NCI-H2171 treated with DMSO at 0.1 percent for 48 hours (cell line): ENCODE data around the gene ARHGAP23.
"Not testable (repeated sequence)": the region's sequence is repeated elsewhere in the genome, so short reads cannot be mapped to it uniquely, and the experiment has no call there.

Experiments used
- DNase-seq: peaks from one replicate; lab custom pipeline; 2025; lab: John Stamatoyannopoulos, UW

The ARHGAP23 gene

DNA sequence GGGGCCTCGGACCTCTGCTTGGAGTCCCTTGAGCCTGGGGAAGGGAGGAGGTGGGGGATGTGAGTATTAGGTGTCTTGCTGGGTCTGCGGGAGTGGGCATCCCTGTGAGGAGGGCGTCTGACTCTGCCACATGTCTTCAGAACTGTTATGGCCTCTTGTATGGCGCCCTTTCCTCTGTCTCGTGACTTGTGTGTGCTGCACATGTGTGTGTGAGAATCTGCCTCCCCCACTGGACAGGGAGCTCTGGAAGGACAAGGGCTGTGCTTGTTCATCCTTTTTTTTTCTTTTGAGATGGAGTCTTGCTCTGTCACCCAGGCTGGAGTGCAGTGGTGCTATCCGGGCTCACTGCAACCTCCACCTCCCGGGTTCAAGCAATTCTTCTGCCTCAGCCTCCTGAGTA lies 33.4 kb downstream of the ARHGAP23 start:
- DNase-seq: no peak

GRCh38 chr17:38463451-38463858 lies 35.2 kb downstream of the ARHGAP23 start:
- DNase-seq: no peak

DNA sequence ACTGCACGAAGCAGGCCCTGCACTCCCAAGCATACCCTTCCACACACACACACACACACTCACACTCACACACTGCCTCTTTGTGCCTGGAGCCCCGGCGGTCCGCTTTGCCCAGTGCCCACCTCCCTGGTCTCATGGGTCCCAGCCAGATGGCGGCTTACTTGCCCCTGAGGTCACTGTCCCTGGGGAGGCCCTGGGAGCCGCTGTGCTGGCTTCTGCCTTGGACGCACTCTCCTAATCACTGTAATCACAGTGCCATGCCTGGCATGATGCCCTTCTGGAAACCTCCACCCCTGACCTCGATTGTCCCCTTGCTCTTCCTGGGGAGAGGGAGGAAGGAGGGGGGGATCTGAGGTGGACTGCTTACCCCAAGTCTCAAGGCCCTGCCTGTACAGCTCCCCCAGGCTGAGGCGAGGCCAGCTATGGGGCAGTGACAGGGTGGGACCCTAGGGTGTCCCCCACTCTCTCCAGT lies 36.0 kb downstream of the ARHGAP23 start:
- DNase-seq: peak; percentile 38

- DNase-seq: peak; percentile 72
Observed at GRCh38 chr17:38464723-38465390, 36.6 kb downstream of the ARHGAP23 start.

- DNase-seq: no peak
Observed at GRCh38 chr17:38465391-38466345, 37.4 kb downstream of the ARHGAP23 start.

DNA sequence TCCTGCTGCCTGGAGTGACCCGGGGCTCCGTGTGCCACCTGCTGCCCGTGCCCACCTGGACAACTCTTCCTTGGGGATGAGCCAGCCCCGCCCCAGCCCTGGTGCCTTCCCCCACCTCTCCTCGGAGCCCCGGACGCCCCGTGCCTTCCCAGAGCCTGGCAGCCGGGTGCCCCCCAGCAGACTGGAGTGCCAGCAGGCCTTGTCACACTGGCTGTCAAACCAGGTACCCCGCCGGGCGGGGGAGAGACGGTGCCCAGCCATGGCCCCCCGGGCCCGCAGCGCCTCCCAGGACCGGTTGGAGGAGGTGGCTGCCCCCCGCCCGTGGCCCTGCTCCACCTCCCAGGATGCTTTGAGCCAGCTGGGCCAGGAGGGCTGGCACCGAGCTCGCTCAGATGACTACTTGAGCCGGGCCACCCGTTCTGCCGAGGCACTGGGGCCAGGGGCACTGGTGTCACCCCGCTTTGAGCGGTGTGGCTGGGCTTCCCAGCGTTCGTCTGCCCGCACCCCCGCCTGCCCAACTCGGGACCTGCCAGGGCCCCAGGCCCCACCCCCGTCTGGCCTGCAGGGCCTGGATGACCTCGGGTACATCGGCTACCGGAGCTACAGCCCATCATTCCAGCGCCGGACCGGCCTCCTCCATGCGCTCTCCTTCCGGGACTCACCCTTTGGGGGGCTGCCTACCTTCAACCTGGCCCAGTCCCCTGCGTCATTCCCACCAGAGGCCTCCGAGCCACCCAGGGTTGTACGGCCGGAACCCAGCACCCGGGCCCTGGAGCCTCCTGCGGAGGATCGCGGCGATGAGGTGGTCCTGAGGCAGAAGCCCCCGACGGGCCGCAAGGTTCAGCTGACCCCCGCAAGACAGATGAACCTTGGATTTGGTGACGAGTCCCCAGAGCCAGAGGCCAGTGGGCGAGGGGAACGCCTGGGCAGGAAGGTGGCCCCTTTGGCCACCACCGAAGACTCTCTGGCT lies 38.4 kb downstream of the ARHGAP23 start:
- DNase-seq: no peak

DNA sequence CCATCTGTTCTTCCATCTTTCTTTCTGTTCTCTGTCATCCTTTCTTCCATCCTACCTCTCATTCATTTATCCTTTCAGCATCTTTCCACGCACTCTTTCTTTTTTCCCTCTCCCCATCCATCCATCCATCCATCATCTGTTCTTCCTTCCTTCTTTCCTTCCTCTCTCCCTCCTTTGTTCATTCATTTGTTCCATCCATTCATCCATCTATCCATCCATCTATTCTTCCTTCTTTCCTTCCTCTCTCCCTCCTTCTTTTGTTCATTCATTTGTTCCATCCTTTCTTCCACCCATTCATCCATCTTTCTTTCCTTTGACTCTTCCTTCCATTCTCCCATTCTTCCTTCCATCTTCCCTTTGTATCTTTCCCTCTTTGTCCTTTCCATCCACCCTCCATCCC lies 39.2 kb downstream of the ARHGAP23 start:
- DNase-seq: no peak

GRCh38 chr17:38469875-38470274 lies 41.6 kb downstream of the ARHGAP23 start:
- DNase-seq: no peak

GRCh38 chr17:38471253-38471652 lies 43.0 kb downstream of the ARHGAP23 start:
- DNase-seq: not testable (repeated sequence)

DNA sequence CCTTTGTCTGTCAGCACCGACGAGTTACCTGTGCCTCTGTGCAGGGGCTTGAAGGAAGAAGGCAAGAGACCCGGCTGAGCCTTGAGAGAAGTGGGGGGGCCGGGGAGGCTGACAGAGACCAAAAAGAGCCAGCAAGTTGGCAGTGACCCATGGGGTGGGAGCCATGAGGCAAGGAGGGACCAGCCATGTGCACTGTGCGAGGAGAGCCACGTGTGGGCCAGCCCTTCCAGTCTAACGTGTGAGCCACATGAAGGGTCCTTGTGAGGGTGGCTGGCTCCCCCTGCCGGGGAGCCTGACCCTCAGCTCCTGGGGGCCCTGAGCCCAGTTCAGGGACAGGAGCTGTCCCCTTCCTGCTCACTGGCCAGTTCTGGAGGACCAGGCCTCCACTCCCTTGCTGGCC lies 46.4 kb downstream of the ARHGAP23 start:
- DNase-seq: not testable (repeated sequence)

- no peak for DNase-seq
Observed at GRCh38 chr17:38476549-38476948, 48.3 kb downstream of the ARHGAP23 start.

DNA sequence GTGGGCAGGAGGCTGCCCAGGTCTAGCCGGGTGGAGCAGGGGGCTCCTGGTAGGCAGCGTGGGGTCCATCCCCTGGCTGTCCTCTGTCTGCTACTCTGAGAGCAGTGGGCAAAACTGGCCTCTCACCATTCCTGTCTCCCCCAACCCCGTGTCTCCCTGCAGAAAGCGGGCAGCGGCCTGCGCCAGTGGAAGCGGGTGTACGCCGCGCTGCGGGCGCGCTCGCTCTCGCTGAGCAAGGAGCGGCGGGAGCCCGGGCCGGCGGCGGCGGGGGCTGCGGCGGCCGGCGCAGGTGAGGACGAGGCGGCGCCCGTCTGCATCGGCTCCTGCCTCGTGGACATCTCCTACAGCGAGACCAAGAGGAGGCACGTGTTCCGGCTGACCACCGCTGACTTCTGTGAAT lies 49.2 kb downstream of the ARHGAP23 start:
- DNase-seq: not testable (repeated sequence)

DNA sequence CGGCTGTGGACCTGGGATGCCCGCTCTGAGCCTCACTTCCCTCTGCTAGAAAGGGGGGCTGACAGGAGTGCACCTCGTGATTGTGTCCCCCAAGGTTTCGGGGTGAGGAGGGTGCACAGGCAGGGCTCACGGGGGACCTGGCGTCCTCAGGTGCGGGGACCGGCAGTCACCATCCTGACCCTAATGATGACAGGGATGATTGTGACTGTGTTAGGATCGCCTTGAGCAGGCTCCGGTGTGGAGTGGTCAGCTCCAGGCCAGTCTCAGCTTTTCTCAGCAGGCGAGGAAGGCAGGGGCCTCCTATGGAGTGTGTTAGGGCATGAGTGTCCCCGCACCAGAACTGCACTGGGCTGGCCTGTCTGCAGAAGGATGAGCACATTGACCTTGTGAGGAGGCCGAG lies 49.7 kb downstream of the ARHGAP23 start:
- not testable (repeated sequence) for DNase-seq

DNA sequence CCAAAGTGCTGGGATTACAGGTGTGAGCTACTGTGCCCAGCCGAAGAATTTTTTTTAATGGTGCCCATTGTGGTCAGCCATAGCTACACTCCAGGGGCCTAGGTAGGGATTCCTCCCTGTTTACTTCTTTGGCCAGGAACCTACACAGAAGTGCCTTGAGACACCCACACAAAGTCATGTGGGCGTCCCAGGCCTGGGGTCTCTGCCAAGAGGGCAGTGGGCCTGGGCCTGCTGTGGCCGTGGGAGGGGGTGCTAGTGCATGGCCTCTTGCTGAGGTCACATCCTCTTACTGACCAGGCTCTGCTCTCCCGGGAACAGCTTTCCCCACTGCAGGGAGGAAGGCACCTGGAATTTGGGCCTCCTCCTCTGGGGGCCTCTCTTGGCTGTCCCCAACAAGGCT lies 50.4 kb downstream of the ARHGAP23 start:
- not testable (repeated sequence) for DNase-seq

DNA sequence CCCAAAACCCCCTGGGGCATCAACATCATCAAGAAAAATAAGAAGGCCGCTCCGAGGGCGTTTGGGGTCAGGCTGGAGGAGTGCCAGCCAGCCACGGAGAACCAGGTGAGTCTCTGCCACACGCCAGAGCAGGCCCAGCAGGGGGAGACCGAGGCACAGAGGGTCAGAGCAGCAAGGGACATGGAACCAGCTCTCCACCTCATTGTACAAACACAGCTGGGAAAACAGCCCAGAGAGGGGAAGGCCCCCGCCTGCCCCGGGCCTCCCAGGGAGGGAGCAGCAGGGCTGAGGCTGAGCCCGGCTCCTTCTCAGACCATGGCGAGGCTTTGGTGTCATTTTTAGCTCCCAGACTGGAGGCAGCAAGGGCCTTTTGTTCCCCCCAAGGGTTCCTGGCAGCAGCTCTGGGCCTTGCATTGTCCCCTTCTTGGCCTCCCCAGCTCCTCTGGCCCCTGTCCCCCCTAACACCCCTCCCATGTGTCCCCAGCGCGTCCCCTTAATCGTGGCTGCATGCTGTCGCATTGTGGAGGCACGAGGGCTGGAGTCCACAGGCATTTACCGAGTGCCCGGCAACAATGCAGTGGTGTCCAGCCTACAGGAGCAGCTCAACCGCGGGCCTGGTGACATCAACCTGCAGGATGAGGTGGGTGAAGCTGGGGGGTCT lies 53.9 kb downstream of the ARHGAP23 start:
- DNase-seq: not testable (repeated sequence)

DNA sequence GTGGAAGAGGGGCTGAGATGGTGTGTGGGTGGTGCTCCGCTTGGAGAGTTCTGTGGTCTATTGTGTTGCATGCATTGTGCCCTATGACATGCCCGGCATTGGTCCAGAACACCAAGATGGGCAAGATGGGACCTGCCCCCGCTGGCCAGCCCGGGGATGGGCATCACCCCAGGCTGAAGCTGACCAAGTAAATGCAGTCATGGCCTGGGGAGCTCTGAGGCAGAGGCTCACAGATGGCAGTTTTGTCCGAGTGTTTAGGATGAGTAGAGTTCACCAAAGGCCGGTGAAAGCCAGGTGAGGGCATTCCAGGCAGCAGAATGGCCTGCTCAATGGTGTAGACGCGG lies 54.4 kb downstream of the ARHGAP23 start:
- not testable (repeated sequence) for DNase-seq

GRCh38 chr17:38484242-38485145 lies 56.2 kb downstream of the ARHGAP23 start:
- DNase-seq: peak; percentile 45

DNA sequence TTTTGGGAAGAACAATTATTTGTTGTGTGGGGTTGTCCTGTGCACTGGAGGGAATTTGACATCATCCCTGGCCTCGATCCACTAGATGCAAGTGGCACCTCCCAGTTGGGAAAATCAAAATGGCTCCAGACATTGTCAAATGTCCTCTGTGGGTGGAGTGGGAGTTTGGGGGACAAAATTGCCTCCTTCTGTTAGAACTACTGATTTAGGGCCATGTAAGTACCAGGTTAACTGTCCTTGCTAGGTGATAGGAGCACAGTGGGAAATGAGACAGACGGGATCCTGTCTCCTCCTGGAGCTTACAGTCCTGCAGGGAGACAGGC lies 56.8 kb downstream of the ARHGAP23 start:
- no peak for DNase-seq

DNA sequence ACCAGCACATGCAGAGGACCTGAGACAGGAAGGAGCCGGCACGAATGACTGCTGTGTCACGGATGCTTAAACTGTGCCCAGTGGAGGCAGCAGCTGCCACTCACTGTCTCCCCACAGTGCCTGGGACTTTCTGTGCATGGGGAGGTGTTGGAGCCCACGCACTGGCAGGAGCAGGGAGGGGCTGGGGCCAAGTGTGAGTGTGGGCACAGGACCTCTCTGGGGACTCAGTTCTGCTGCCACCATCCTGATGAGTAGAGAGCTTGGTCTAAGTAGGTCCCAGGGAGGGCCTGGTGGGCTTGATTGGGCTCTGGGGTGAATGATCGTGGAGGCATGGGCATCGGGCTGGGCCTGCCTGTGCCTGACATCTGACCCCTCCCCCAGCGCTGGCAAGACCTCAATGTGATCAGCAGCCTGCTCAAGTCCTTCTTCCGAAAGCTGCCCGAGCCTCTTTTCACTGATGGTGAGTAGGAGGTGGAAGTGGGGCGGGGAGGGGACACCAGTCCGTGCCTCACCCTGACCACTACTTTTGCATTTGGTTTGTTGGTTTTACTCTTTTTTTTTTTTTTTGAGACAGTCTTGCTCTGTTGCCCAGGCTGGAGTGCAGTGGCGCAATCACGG lies 57.5 kb downstream of the ARHGAP23 start:
- not testable (repeated sequence) for DNase-seq

DNA sequence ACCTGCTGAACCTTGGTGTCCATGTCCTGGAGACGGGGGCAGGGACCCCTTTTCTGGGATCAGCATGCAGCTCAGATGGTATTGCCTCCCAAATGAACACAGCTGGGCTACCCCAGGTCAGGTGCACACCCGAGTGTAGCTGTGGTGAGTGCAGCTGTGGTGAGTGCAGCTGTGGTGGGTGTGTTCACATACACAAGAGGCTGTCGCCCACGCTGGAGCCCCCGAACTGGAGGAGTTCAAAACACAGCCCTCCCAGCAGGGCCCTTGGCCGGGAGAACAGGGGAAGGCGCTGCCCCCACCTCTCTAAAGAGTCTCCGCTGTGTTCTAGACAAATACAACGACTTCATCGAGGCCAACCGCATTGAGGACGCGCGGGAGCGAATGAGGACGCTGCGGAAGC lies 61.5 kb downstream of the ARHGAP23 start:
- not testable (repeated sequence) for DNase-seq
